IMR-90 (cell line): ENCODE measurements around the gene SLC38A7. TPM values are rescaled to one million over a fixed set of nuclear protein-coding genes. Genes with fewer than 3 reads are reported as not detected.

Experiments
- ATAC-seq: fragments of 200-7000 bp; cut with Tn5 transposase; 2 replicates; pipeline ENCODE4 v1.9.1; 2020; ENCODE audit warnings: low read depth, mild to moderate bottlenecking, moderate library complexity
- BruUV-seq: library from RNA; stranded (reverse); fragments of 400-500 nt; replicated peaks from 2 replicates; lab custom pipeline; 2021; lab: Mats Ljungman, UMichigan
- CTCF ChIA-PET: fragments of 300-600 bp; formaldehyde crosslinking; extraction: SDS; loops from one replicate; lab custom pipeline; 2021; ENCODE audit warnings: antibody characterized with exemption; lab: Yijun Ruan, JAX
- POLR2A ChIA-PET: fragments of 300-600 bp; sonication (Branson Sonifier 250); formaldehyde crosslinking; loops from one replicate; lab custom pipeline; 2022; ENCODE audit warnings: antibody characterized with exemption; ENCODE audit not compliant: unreplicated experiment; lab: Charles Lee
- DNase-seq: peaks from one replicate; pipeline ENCODE4 v3.0.0; 2013
- H2AFZ ChIP-seq: replicated peaks from 2 replicates; pipeline ENCODE3; 2013; ENCODE audit warnings: low read length, mild to moderate bottlenecking; ENCODE audit not compliant: poor library complexity
- H2AK5ac ChIP-seq: 2 replicates; pipeline ENCODE4 v1.6.1; 2013; ENCODE audit warnings: low read depth, low read length, inconsistent platforms
- H2AK9ac ChIP-seq: replicated peaks from 2 replicates; pipeline ENCODE3; 2013; ENCODE audit warnings: mild to moderate bottlenecking, low read depth, low read length, moderate library complexity; ENCODE audit not compliant: poor library complexity
- H2BK120ac ChIP-seq: 2 replicates; pipeline ENCODE4 v1.6.1; 2013; ENCODE audit warnings: low read depth, low read length, inconsistent platforms
- H2BK15ac ChIP-seq: 3 replicates; pipeline ENCODE4 v1.6.1; 2013; ENCODE audit warnings: low read depth, low read length, inconsistent platforms
- H2BK20ac ChIP-seq: 2 replicates; pipeline ENCODE4 v1.6.1; 2013; ENCODE audit warnings: low read depth, mild to moderate bottlenecking, inconsistent platforms, low read length, moderate library complexity
- H2BK5ac ChIP-seq: 2 replicates; pipeline ENCODE4 v1.6.1; 2013; ENCODE audit warnings: mild to moderate bottlenecking, low read depth, low read length, inconsistent platforms; ENCODE audit not compliant: poor library complexity, severe bottlenecking
- H3K14ac ChIP-seq: replicated peaks from 2 replicates; pipeline ENCODE4 v1.6.1; 2013; ENCODE audit warnings: low read depth, low read length, inconsistent platforms
- H3K18ac ChIP-seq: 2 replicates; pipeline ENCODE4 v1.6.1; 2013; ENCODE audit warnings: low read depth, low read length, control low read depth
- H3K23ac ChIP-seq: 2 replicates; pipeline ENCODE4 v1.6.1; 2013; ENCODE audit warnings: low read depth, low read length, inconsistent platforms
- H3K27ac ChIP-seq: 2 replicates; pipeline ENCODE4 v1.5.1; 2013; ENCODE audit warnings: mild to moderate bottlenecking, control low read depth, low read length; ENCODE audit not compliant: insufficient read depth
- H3K27me3 ChIP-seq: 2 replicates; pipeline ENCODE4 v1.6.1; 2013; ENCODE audit warnings: low read length; ENCODE audit not compliant: control insufficient read depth, insufficient read depth
- H3K36me3 ChIP-seq: 2 replicates; pipeline ENCODE4 v1.6.1; 2013; ENCODE audit warnings: low read length, mixed read lengths; ENCODE audit not compliant: control insufficient read depth, insufficient read depth
- H3K4ac ChIP-seq: 2 replicates; pipeline ENCODE4 v1.6.1; 2013; ENCODE audit warnings: low read depth, low read length, inconsistent platforms
- H3K4me1 ChIP-seq: 2 replicates; pipeline ENCODE4 v1.6.1; 2013; ENCODE audit warnings: low read length, mixed read lengths; ENCODE audit not compliant: control insufficient read depth, insufficient read depth
- H3K4me2 ChIP-seq: 2 replicates; pipeline ENCODE4 v1.6.1; 2013; ENCODE audit warnings: low read depth, mild to moderate bottlenecking, control low read depth, low read length, moderate library complexity
- H3K4me3 ChIP-seq: 2 replicates; pipeline ENCODE4 v1.5.1; 2013; ENCODE audit warnings: low read depth, mild to moderate bottlenecking, control low read depth, low read length, moderate library complexity; ENCODE audit not compliant: insufficient read depth
- H3K56ac ChIP-seq: 2 replicates; pipeline ENCODE4 v1.6.1; 2013; ENCODE audit warnings: low read length, inconsistent platforms; ENCODE audit not compliant: insufficient read depth; ENCODE audit errors: extremely low read depth
- H3K79me1 ChIP-seq, 2 experiments: 2 replicates each; pipeline ENCODE4 v1.6.1; 2013; ENCODE audit warnings: low read length in 2 of 2, inconsistent platforms in 1 of 2, low read depth in 1 of 2
- H3K9ac ChIP-seq: 2 replicates; pipeline ENCODE4 v1.6.1; 2013; ENCODE audit warnings: low read depth, low read length, control low read depth
- H3K9me1 ChIP-seq: 2 replicates; pipeline ENCODE4 v1.6.1; 2013; ENCODE audit warnings: low read length, inconsistent platforms; ENCODE audit not compliant: insufficient read depth
- H3K9me3 ChIP-seq: 2 replicates; pipeline ENCODE4 v1.6.1; 2013; ENCODE audit warnings: low read length; ENCODE audit not compliant: control insufficient read depth, insufficient read depth
- H4K20me1 ChIP-seq: 2 replicates; pipeline ENCODE4 v1.6.1; 2013; ENCODE audit warnings: low read length, inconsistent platforms; ENCODE audit not compliant: insufficient read depth
- H4K5ac ChIP-seq: 2 replicates; pipeline ENCODE4 v1.6.1; 2013; ENCODE audit warnings: mild to moderate bottlenecking, low read depth, low read length, control low read depth
- H4K8ac ChIP-seq, 2 experiments: 2 replicates each; pipeline ENCODE4 v1.6.1; 2013; ENCODE audit warnings: low read depth in 2 of 2, low read length in 2 of 2, control low read depth in 1 of 2, inconsistent platforms in 1 of 2
- H4K91ac ChIP-seq: 2 replicates; pipeline ENCODE4 v1.6.1; 2013; ENCODE audit warnings: low read depth, low read length, inconsistent platforms; ENCODE audit not compliant: insufficient read depth
- CEBPB ChIP-seq: IDR thresholded peaks from 2 replicates; pipeline ENCODE4 v1.6.1; 2012; ENCODE audit warnings: low read depth, low read length, improper control_type of control experiment
- CHD1 ChIP-seq: IDR thresholded peaks from 2 replicates; pipeline ENCODE4 v1.6.1; 2012; ENCODE audit warnings: low read depth, low read length, improper control_type of control experiment
- FOS ChIP-seq: fragments of 150-350 bp; IDR thresholded peaks from 2 replicates; pipeline ENCODE4 v1.6.1; 2016; ENCODE audit warnings: low read depth, low read length
- MAFK ChIP-seq: IDR thresholded peaks from 2 replicates; pipeline ENCODE4 v1.6.1; 2012; ENCODE audit warnings: low read depth, low read length, improper control_type of control experiment
- MAZ ChIP-seq: IDR thresholded peaks from 2 replicates; pipeline ENCODE4 v1.6.1; 2012; ENCODE audit warnings: low read depth, mild to moderate bottlenecking, low read length, improper control_type of control experiment, moderate library complexity, borderline replicate concordance
- MXI1 ChIP-seq: IDR thresholded peaks from 2 replicates; pipeline ENCODE4 v1.6.1; 2012; ENCODE audit warnings: low read depth, mild to moderate bottlenecking, low read length, moderate library complexity, borderline replicate concordance
- NFE2L2 ChIP-seq: fragments of 150-350 bp; IDR thresholded peaks from 2 replicates; pipeline ENCODE4 v1.6.1; 2016; ENCODE audit warnings: low read depth, mild to moderate bottlenecking, low read length
- POLR2A ChIP-seq: IDR thresholded peaks from 2 replicates; pipeline ENCODE4 v1.6.1; 2012; ENCODE audit warnings: mild to moderate bottlenecking, low read depth, low read length
- RAD21 ChIP-seq: IDR thresholded peaks from 2 replicates; pipeline ENCODE4 v1.6.1; 2012; ENCODE audit warnings: low read length, improper control_type of control experiment
- RCOR1 ChIP-seq: IDR thresholded peaks from 2 replicates; pipeline ENCODE4 v1.6.1; 2012; ENCODE audit warnings: mild to moderate bottlenecking, low read length, improper control_type of control experiment; ENCODE audit not compliant: insufficient replicate concordance
- RFX5 ChIP-seq: IDR thresholded peaks from 2 replicates; pipeline ENCODE4 v1.8.0; 2012; ENCODE audit warnings: low read depth, mild to moderate bottlenecking, low read length, moderate library complexity
- SMC3 ChIP-seq: fragments of 150-350 bp; IDR thresholded peaks from 2 replicates; pipeline ENCODE4 v1.6.1; 2016; ENCODE audit warnings: low read depth, mild to moderate bottlenecking, antibody characterized with exemption, low read length, moderate library complexity
- WGBS, 2 experiments: methylation state at CpG; one replicate each; pipeline versions ENCODE4 v1.1.5 to v1.1.7; 2013; ENCODE audit warnings: missing lambda C conversion rate in 2 of 2; ENCODE audit not compliant: insufficient read length in 1 of 2; ENCODE audit errors: extremely low coverage in 2 of 2; 5-methylcytosine and 5-hydroxymethylcytosine counted together
- dilution Hi-C: fragments of 300-500 bp; cut with HindIII; formaldehyde crosslinking; loops from one replicate; pipeline ENCODE4 v1.14.3; 2018; ENCODE audit warnings: low sequenced_read_pairs; ENCODE audit not compliant: unreplicated experiment
- in situ Hi-C: fragments of 300-500 bp; cut with MboI; formaldehyde crosslinking; loops from 3 replicates; pipeline ENCODE4 v1.14.3; 2019; ENCODE audit warnings: low sequenced_read_pairs, inconsistent platforms, mixed read lengths
- intact Hi-C: fragments of 100-400 bp; cut with micrococcal nuclease; formaldehyde crosslinking; loops from 2 replicates; pipeline ENCODE4 v1.10.0; 2022
- polyA plus RNA-seq, 3 experiments: library from polyadenylated mRNA; depleted of rRNA; stranded (reverse); fragments of >200 nt; gene quantifications; 2 replicates each; pipeline ENCODE4 v1.2.3, GENCODE V29; 2012; ENCODE audit warnings: low replicate concordance in 1 of 3
- total RNA-seq: library from RNA; depleted of rRNA; stranded (reverse); fragments of >200 nt; gene quantifications from 2 replicates; pipeline ENCODE4 v1.2.3, GENCODE V29; 2012
- TF ChIP-seq, protein P1 (sequence below): fragments of 150-350 bp; IDR thresholded peaks from 2 replicates; pipeline ENCODE4 v1.6.1; 2017; ENCODE audit warnings: mild to moderate bottlenecking, antibody characterized with exemption, low read length, low read depth
- TF ChIP-seq, protein P2 (sequence below): conservative IDR thresholded peaks from 2 replicates; pipeline ENCODE4 v1.5.1; 2012; ENCODE audit warnings: mild to moderate bottlenecking, low read depth, low read length, improper control_type of control experiment
- TF ChIP-seq, protein P3 (sequence below): fragments of 150-350 bp; IDR thresholded peaks from 2 replicates; pipeline ENCODE4 v1.6.1; 2016; ENCODE audit warnings: low read depth, mild to moderate bottlenecking, low read length, moderate library complexity, borderline replicate concordance

Gene SLC38A7
- total and polyA plus RNA-seq, 2 of the 4 experiments (the other 2 are of a cell fraction): 14.7 to 16.4 TPM

DNA sequence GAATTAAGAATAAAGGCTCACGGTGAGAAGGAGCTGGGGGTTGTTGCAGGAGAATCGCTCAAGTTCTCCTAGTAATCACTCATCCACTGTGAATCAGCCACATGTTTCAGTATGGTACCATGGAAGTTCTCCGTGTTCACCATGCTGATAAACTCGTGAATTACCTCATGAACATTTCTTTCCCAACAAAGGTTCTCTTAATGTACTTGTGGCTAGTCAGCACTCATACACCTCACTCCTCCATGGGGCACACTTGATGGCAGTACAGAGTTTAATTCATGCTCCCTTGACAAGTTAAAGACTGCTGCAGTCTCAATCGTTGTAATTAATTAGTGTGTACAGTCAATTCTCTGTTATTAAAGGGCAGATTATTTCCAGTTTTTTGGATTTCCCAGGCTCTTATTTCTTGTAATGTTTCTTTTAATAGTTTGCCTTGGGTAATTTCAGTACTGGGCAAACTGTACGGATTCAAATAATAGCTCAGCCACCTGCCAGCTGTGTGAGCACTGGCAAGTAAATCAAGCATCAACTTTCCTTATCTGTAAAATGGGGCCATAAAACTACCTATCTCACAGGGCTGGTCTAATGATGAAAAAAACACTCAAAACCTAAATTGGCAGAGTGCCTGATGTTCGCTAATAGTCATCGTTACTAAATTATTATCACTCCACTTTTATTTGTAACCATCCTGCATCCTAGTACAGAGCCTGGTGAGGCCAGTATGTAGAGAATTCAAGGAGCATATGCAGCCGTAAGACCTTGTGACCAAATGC, 43.4 kb upstream of the SLC38A7 start:
- CTCF ChIA-PET: no interaction called here
- no peak overlapping the region for H2AK9ac ChIP-seq
- ATAC-seq: no peak
- no peak overlapping the region for H3K9ac ChIP-seq
- BruUV-seq: no TSS peak
- no peaks in the 10 kb centered on the region for H3K27me3 ChIP-seq
- H2AFZ ChIP-seq: no peak overlapping the region
- peaks cover 2% of the 10 kb centered on the region; the same call in 1 of the 2 replicates for H3K36me3 ChIP-seq
- H3K4me2 ChIP-seq: no peak overlapping the region
- TF ChIP-seq MXI1 (no peak), RFX5 (no peak), CEBPB (no peak), FOS (no peak), RAD21 (no peak), CHD1 (no peak), NFE2L2 (no peak), POLR2A (no peak), SMC3 (no peak), RCOR1 (no peak), MAZ (no peak), MAFK (no peak)
- TF ChIP-seq, protein P1, sequence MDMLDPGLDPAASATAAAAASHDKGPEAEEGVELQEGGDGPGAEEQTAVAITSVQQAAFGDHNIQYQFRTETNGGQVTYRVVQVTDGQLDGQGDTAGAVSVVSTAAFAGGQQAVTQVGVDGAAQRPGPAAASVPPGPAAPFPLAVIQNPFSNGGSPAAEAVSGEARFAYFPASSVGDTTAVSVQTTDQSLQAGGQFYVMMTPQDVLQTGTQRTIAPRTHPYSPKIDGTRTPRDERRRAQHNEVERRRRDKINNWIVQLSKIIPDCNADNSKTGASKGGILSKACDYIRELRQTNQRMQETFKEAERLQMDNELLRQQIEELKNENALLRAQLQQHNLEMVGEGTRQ: no peak
- TF ChIP-seq, protein P2, sequence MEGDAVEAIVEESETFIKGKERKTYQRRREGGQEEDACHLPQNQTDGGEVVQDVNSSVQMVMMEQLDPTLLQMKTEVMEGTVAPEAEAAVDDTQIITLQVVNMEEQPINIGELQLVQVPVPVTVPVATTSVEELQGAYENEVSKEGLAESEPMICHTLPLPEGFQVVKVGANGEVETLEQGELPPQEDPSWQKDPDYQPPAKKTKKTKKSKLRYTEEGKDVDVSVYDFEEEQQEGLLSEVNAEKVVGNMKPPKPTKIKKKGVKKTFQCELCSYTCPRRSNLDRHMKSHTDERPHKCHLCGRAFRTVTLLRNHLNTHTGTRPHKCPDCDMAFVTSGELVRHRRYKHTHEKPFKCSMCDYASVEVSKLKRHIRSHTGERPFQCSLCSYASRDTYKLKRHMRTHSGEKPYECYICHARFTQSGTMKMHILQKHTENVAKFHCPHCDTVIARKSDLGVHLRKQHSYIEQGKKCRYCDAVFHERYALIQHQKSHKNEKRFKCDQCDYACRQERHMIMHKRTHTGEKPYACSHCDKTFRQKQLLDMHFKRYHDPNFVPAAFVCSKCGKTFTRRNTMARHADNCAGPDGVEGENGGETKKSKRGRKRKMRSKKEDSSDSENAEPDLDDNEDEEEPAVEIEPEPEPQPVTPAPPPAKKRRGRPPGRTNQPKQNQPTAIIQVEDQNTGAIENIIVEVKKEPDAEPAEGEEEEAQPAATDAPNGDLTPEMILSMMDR: no peak
- TF ChIP-seq, protein P3, sequence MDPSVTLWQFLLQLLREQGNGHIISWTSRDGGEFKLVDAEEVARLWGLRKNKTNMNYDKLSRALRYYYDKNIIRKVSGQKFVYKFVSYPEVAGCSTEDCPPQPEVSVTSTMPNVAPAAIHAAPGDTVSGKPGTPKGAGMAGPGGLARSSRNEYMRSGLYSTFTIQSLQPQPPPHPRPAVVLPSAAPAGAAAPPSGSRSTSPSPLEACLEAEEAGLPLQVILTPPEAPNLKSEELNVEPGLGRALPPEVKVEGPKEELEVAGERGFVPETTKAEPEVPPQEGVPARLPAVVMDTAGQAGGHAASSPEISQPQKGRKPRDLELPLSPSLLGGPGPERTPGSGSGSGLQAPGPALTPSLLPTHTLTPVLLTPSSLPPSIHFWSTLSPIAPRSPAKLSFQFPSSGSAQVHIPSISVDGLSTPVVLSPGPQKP: no peak
- no peak overlapping the region for H3K23ac ChIP-seq
- H3K14ac ChIP-seq: no peak overlapping the region
- H4K8ac ChIP-seq: no peak overlapping the region
- H2AK5ac ChIP-seq: no peak overlapping the region
- H3K18ac ChIP-seq: no peak overlapping the region
- peaks cover 3% of the 10 kb centered on the region for H3K4me1 ChIP-seq
- no peak overlapping the region for H2BK5ac ChIP-seq
- no peak overlapping the region for H4K91ac ChIP-seq
- no peak overlapping the region for H2BK15ac ChIP-seq
- intact Hi-C loops: no loop called here
- in situ Hi-C loops: no loop called here
- H3K9me3 ChIP-seq: no peaks in the 10 kb centered on the region
- H3K4me3 ChIP-seq: no peak overlapping the region
- no peak overlapping the region for H2BK20ac ChIP-seq
- POLR2A ChIA-PET: no interaction called here
- dilution Hi-C loops: no loop called here
- H3K27ac ChIP-seq: no peak overlapping the region
- peaks cover 20 to 50% of the 10 kb centered on the region in 2 experiments; a peak in 3 of 4 replicates for H3K79me1 ChIP-seq
- H3K56ac ChIP-seq: no peak overlapping the region
- peaks cover 5% of the 10 kb centered on the region; the same call in 1 of the 2 replicates for H3K9me1 ChIP-seq
- no peak for DNase-seq
- no peak overlapping the region for H2BK120ac ChIP-seq
- peaks cover 18% of the 10 kb centered on the region; the same call in 1 of the 2 replicates for H4K20me1 ChIP-seq
- H3K4ac ChIP-seq: no peak overlapping the region
- WGBS, 2 experiments: 100% methylated on average over 1 of the region's 9 CpGs; no CpG with 5 or more reads in 1 of the 2 experiments
- H4K5ac ChIP-seq: no peak overlapping the region
